Sigmoid colon (tissue), 7 donors: ENCODE results near the gene ATXN10. TPM values are rescaled to one million over a fixed set of nuclear protein-coding genes. Genes with fewer than 3 reads are reported as not detected.

Experiments
- DNase-seq: peaks from one replicate; pipeline ENCODE4 v3.0.0-alpha.2; 2019
- H3K27ac ChIP-seq, 4 donors: fragments of 200-600 bp; sonication (generic); one replicate each; pipeline ENCODE4 v1.5.1; 2016 to 2019; ENCODE audit warnings: mild to moderate bottlenecking in 1 of 4
- H3K27me3 ChIP-seq, 3 donors: fragments of 200-600 bp; sonication (generic); one replicate each; pipeline ENCODE4 v1.5.1; 2019; ENCODE audit warnings: mild to moderate bottlenecking in 1 of 3
- H3K36me3 ChIP-seq, 4 donors: fragments of 200-600 bp; sonication (generic); one replicate each; pipeline ENCODE4 v1.5.1; 2016 to 2019
- H3K4me1 ChIP-seq, 4 donors: fragments of 200-600 bp; sonication (generic); one replicate each; pipeline ENCODE4 v1.5.1; 2017 to 2019
- H3K4me3 ChIP-seq, 4 donors: fragments of 200-600 bp; sonication (generic); one replicate each; pipeline ENCODE4 v1.5.1; 2017 to 2019; ENCODE audit warnings: mild to moderate bottlenecking in 2 of 4, moderate library complexity in 1 of 4
- H3K9me3 ChIP-seq, 4 donors: fragments of 200-600 bp in 3 of 4; sonication (generic) in 3 of 4; one replicate each; pipeline versions ENCODE4 v1.5.1 to v1.6.1; 2013 to 2019
- EP300 ChIP-seq, 4 donors: sonication (generic); formaldehyde crosslinking; IDR thresholded peaks; one replicate each; pipeline ENCODE4 v1.6.1; 2017; ENCODE audit warnings: antibody characterized with exemption in 4 of 4
- POLR2A ChIP-seq, 2 donors: fragments of 450-650 bp; IDR thresholded peaks; one replicate each; pipeline ENCODE4 v1.6.1; 2016; ENCODE audit warnings: antibody characterized with exemption in 2 of 2, mild to moderate bottlenecking in 2 of 2, moderate library complexity in 2 of 2
- POLR2AphosphoS5 ChIP-seq, 4 donors: sonication (generic); formaldehyde crosslinking; IDR thresholded peaks; one replicate each; pipeline ENCODE4 v1.6.1; 2017; ENCODE audit warnings: antibody characterized with exemption in 4 of 4
- WGBS, 2 donors: extraction: QIAGEN DNeasy Blood & Tissue Kit; methylation state at CpG; one replicate each; pipeline ENCODE4 v1.1.7; 2013; 5-methylcytosine and 5-hydroxymethylcytosine counted together
- intact Hi-C: fragments of 100-400 bp; cut with DNase I; formaldehyde crosslinking; loops from one replicate; pipeline ENCODE4 v1.15.1; 2023
- polyA plus RNA-seq, 3 donors: library from polyadenylated mRNA; stranded (reverse); fragments of 200-250 nt; gene quantifications; one replicate each; pipeline ENCODE4 v1.2.3, GENCODE V29; 2013
- total RNA-seq, 4 donors: library from RNA; depleted of rRNA; stranded (reverse); fragments of >200 nt; gene quantifications; one replicate each; pipeline ENCODE4 v1.1.0, GENCODE V29; 2016
- TF ChIP-seq, protein P1 (sequence below), 4 experiments: fragments of 450-650 bp in 3 of 4; fragments of 200-600 bp in 1 of 4; IDR thresholded peaks; one replicate each; pipeline ENCODE4 v1.5.1; 2016 to 2019; ENCODE audit warnings: antibody characterized with exemption in 4 of 4, mild to moderate bottlenecking in 3 of 4, moderate library complexity in 2 of 4
- donor health status: healthy with polysubstance abuse.
- donor health status: Bipolar disorder and iron deficiency.
- donor health status: healthy.

The ATXN10 gene
- total and polyA plus RNA-seq, 7 donors: 37.9 to 187 (median 160) TPM

DNA sequence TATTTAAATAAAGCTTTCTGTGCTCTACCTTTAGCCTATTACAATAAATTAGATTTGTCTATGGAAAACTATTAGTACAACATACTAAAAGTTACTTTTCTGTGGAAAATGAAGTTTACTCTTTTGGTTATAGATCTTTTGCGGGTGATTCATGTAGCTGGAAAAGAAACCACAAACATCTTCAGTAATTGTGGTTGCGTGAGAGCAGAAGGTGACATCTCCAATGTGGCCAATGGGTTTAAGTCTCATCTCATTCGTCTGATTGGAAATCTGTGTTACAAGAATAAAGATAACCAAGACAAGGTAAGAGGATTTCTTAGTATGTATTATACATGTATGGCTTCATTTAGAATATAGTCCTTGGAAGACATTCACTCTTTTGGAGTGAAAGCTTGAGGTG lies 68.6 kb downstream of the ATXN10 start:
- no peak overlapping the region for H3K4me3 ChIP-seq
- H3K27me3 ChIP-seq: no peaks in the 10 kb centered on the region
- peaks cover 6 to 88% (median 16%) of the 10 kb centered on the region in 4 donors for H3K36me3 ChIP-seq
- intact Hi-C loops: no loop called here
- H3K9me3 ChIP-seq: no peaks in the 10 kb centered on the region
- no peak overlapping the region for H3K27ac ChIP-seq
- WGBS, 2 donors: 94 to 97% methylated on average over 3 of the region's 3 CpGs
- DNase-seq: no peak
- TF ChIP-seq, protein P1, sequence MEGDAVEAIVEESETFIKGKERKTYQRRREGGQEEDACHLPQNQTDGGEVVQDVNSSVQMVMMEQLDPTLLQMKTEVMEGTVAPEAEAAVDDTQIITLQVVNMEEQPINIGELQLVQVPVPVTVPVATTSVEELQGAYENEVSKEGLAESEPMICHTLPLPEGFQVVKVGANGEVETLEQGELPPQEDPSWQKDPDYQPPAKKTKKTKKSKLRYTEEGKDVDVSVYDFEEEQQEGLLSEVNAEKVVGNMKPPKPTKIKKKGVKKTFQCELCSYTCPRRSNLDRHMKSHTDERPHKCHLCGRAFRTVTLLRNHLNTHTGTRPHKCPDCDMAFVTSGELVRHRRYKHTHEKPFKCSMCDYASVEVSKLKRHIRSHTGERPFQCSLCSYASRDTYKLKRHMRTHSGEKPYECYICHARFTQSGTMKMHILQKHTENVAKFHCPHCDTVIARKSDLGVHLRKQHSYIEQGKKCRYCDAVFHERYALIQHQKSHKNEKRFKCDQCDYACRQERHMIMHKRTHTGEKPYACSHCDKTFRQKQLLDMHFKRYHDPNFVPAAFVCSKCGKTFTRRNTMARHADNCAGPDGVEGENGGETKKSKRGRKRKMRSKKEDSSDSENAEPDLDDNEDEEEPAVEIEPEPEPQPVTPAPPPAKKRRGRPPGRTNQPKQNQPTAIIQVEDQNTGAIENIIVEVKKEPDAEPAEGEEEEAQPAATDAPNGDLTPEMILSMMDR (IDR thresholded peaks at IDR 0.05): no peak
- TF ChIP-seq POLR2A (IDR thresholded peaks at IDR 0.05) (no peak), POLR2AphosphoS5 (IDR thresholded peaks at IDR 0.05) (no peak), EP300 (IDR thresholded peaks at IDR 0.05) (no peak)
- H3K4me1 ChIP-seq: peaks cover 0 to 6% (median 0%) of the 10 kb centered on the region in 4 donors

DNA sequence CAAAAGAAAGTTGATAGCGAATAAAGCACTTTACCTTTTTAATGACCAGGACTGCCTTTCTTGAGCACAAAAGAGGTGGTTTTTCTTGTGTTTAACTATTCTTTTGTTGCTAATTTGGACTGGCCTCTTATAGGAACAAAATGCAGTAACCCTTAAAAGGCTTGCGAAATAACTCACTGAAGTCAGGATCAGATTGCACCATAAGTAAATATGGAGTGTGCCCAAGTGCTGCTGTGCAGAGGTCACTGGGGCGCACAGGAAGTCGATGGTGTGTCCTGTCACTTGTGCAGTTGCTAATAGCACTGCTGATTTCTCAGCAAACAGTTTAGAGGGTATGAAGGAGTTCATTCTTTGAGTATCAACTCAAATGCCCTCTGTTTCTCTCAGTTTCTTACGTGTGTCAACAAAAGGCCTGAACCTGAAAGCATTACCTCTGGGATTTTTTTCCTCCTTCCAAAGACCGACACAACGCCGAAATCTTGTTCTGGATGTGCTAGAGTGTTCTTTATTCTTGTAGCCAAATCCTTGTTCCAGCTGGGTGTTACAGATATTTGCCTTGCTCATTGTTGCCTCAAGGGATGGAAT lies 71.3 kb downstream of the ATXN10 start:
- no peak overlapping the region for H3K4me3 ChIP-seq
- no peak for DNase-seq
- H3K4me1 ChIP-seq: peaks cover 0 to 6% (median 0%) of the 10 kb centered on the region in 4 donors
- peaks cover 4 to 64% (median 16%) of the 10 kb centered on the region in 4 donors for H3K36me3 ChIP-seq
- 83 to 86% methylated on average over 8 of the region's 8 CpGs for WGBS, 2 donors
- intact Hi-C loops: no loop called here
- no peak overlapping the region for H3K27ac ChIP-seq
- H3K9me3 ChIP-seq: no peaks in the 10 kb centered on the region
- TF ChIP-seq POLR2A (IDR thresholded peaks at IDR 0.05) (no peak), EP300 (IDR thresholded peaks at IDR 0.05) (no peak), POLR2AphosphoS5 (IDR thresholded peaks at IDR 0.05) (no peak)
- TF ChIP-seq, protein P1 (IDR thresholded peaks at IDR 0.05): no peak
- H3K27me3 ChIP-seq: no peaks in the 10 kb centered on the region

DNA sequence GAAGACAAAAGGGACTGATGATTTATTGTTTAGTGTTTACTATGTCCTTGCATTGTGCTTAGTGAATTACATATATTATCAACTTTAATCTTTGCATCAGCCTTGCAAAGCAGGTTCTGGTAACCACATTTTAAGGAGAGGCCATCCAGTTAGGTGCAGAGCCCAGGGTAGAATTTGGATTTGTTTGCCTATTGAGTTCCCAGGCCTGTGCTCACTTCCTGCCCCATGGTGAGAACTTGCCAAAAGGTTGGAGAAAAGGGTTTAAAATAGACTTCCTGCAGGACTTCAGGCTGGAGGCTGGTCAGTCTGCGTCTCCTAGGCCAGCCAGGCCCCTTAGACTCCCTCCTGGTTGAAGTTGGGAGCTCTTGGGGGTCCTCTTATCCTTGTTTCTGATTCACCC lies 72.1 kb downstream of the ATXN10 start:
- 86 to 96% methylated on average over 1 of the region's 1 CpG for WGBS, 2 donors
- TF ChIP-seq POLR2A (IDR thresholded peaks at IDR 0.05) (no peak), POLR2AphosphoS5 (IDR thresholded peaks at IDR 0.05) (no peak), EP300 (IDR thresholded peaks at IDR 0.05) (no peak)
- TF ChIP-seq, protein P1 (IDR thresholded peaks at IDR 0.05): no peak
- H3K27me3 ChIP-seq: no peaks in the 10 kb centered on the region
- no peak overlapping the region for H3K4me3 ChIP-seq
- no peak for DNase-seq
- peaks cover 4 to 58% (median 16%) of the 10 kb centered on the region in 4 donors for H3K36me3 ChIP-seq
- H3K9me3 ChIP-seq: no peaks in the 10 kb centered on the region
- intact Hi-C loops: no loop called here
- peaks cover 0 to 6% (median 0%) of the 10 kb centered on the region in 4 donors for H3K4me1 ChIP-seq
- no peak overlapping the region for H3K27ac ChIP-seq

DNA sequence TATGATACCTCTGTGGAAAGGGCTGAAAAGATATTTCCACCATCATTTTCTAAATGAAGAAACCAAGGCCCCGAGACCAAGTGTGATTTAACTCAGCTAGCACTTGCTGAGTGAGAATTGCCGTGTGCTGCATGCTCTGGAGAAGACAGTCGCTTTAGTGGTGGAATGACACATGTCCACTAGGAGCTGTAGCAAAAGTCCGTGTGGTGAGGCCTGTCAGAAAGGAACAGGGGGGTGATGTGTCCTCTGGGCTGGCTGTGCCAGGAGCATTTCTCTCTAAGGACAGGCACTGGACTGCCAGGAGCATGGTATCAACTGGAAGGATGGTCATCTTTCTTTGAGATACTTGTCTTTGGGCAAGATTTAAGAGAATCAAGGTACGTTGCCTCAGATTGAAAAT lies 72.8 kb downstream of the ATXN10 start:
- TF ChIP-seq POLR2A (IDR thresholded peaks at IDR 0.05) (no peak), POLR2AphosphoS5 (IDR thresholded peaks at IDR 0.05) (no peak), EP300 (IDR thresholded peaks at IDR 0.05) (no peak)
- TF ChIP-seq, protein P1 (IDR thresholded peaks at IDR 0.05): no peak
- intact Hi-C loops: no loop called here
- no peak overlapping the region for H3K27ac ChIP-seq
- H3K4me1 ChIP-seq: peaks cover 0 to 6% (median 0%) of the 10 kb centered on the region in 4 donors
- H3K27me3 ChIP-seq: no peaks in the 10 kb centered on the region
- 77 to 85% methylated on average over 5 of the region's 5 CpGs for WGBS, 2 donors
- no peaks in the 10 kb centered on the region for H3K9me3 ChIP-seq
- no peak for DNase-seq
- H3K36me3 ChIP-seq: peaks cover 4 to 50% (median 12%) of the 10 kb centered on the region in 4 donors
- no peak overlapping the region for H3K4me3 ChIP-seq

DNA sequence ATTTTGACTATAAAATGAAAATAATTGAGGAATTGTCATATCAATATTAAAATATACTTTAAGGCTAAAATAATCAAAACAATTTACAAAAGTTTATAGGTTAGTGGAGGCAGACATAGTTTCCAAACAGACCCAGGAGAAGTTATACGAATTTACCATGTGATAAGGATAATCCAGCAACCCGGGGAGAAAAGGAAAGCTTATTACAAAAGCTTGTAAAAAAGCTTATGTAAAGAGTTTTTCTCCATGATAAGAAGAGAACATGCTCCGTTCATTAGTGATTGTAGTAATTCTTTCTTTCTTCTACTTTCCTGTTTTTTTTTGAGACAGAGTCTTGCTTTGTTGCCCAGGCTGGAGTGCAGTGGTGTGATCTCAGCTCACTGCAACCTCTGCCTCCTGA lies 79.0 kb downstream of the ATXN10 start:
- DNase-seq: no peak
- no peaks in the 10 kb centered on the region for H3K27me3 ChIP-seq
- no peak for TF ChIP-seq POLR2A (IDR thresholded peaks at IDR 0.05)
- no peak for TF ChIP-seq EP300 (IDR thresholded peaks at IDR 0.05)
- TF ChIP-seq, protein P1 (IDR thresholded peaks at IDR 0.05): no peak
- no peak for TF ChIP-seq POLR2AphosphoS5 (IDR thresholded peaks at IDR 0.05)
- no peak overlapping the region for H3K4me3 ChIP-seq
- H3K27ac ChIP-seq: no peak overlapping the region
- WGBS, 2 donors: 55 to 76% methylated on average over 3 of the region's 3 CpGs
- intact Hi-C loops: no loop called here
- no peaks in the 10 kb centered on the region for H3K9me3 ChIP-seq
- peaks cover 0 to 17% (median 12%) of the 10 kb centered on the region in 4 donors for H3K4me1 ChIP-seq
- no peaks in the 10 kb centered on the region for H3K36me3 ChIP-seq
